ENCODE results near the gene KRT84.

KRT84 gene

DNA sequence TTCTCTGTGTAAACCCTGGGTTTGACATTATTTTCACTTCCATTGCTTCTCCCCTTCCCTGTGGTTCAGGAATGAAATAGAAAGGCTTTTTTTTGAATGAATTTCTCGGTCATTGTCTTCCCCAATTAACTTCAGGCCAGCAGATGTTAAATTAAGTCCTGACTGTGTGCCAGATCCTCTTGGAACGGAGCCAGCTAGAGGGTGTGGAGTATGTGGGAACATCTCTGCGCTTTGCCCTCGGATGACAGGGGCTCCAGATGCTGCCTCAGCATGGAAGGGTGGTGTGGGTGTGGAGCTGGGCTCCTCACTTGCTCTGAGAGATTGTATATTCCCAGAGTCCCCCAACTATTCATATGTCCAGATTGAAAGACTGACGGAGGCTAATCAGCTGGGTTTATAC is 31.3 kb downstream of the KRT84 start:
- Histone ChIP-seq H3K36me3 (ENCODE audit: control insufficient read depth, insufficient read depth, low read length) (no peaks in the 10 kb centered on the region), H3K27me3 (replicated peaks; ENCODE audit: control insufficient read depth, insufficient read depth, low read length, poor library complexity, severe bottlenecking) (no peaks in the 10 kb centered on the region), H3K27ac (ENCODE audit: insufficient read depth, low read length, poor library complexity, severe bottlenecking) (no peak overlapping the region), H3K4me1 (ENCODE audit: control insufficient read depth, insufficient read depth, low read length, poor library complexity, severe bottlenecking) (peaks cover 15% of the 10 kb centered on the region), H3K4me3 (ENCODE audit: insufficient read depth, low read depth, low read length, poor library complexity, severe bottlenecking) (no peak overlapping the region), H3K9me3 (ENCODE audit: control insufficient read depth, low read length) (no peaks in the 10 kb centered on the region)
- DNase-seq = no peak

DNA sequence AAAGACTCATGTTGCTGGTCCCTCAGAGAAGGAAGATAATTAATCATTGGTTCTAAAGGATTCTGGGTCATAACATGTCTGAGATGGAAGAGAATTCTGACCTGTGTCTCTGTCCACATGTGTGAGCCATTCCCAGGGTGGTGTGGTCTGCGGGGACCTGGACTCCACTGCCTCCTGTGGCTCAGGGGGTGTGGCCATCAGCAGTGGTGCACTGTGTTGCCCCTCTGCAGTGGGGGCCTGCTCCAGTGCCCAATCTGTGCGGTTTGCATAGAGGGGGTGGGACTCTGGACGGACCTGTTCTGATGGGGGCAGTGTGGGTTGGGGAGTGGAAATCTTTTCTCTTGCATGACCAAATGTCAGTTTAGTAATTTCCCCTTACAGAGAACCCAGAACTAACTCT is 31.7 kb downstream of the KRT84 start:
- DNase-seq = no peak
- peaks cover 15% of the 10 kb centered on the region for H3K4me1 ChIP-seq (ENCODE audit: control insufficient read depth, insufficient read depth, low read length, poor library complexity, severe bottlenecking)
- no peaks in the 10 kb centered on the region for H3K27me3 ChIP-seq (replicated peaks; ENCODE audit: control insufficient read depth, insufficient read depth, low read length, poor library complexity, severe bottlenecking)
- H3K9me3 ChIP-seq (ENCODE audit: control insufficient read depth, low read length) = no peaks in the 10 kb centered on the region
- no peaks in the 10 kb centered on the region for H3K36me3 ChIP-seq (ENCODE audit: control insufficient read depth, insufficient read depth, low read length)
- H3K4me3 ChIP-seq (ENCODE audit: insufficient read depth, low read depth, low read length, poor library complexity, severe bottlenecking) = no peak overlapping the region
- H3K27ac ChIP-seq (ENCODE audit: insufficient read depth, low read length, poor library complexity, severe bottlenecking) = no peak overlapping the region

DNA sequence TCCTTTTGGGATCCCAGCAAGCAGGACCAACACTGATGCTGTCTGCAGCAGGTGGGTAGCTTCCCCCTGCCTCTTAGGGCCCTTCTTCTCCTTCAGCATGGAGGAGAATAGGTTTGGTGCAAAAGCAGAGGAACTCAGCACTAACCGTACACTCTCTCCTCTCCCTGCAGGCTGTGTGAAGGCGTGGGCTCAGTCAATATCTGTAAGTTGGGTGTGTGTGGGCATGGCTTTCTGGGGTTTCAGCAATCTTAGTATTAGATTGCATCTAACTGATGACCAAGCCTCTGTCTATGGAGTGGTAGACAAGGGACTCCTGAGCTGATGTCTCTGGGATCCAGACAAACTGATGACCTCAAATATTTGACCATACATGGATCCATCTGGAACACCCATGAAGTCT is 32.5 kb downstream of the KRT84 start:
- Histone ChIP-seq H3K9me3 (ENCODE audit: control insufficient read depth, low read length) (no peaks in the 10 kb centered on the region), H3K36me3 (ENCODE audit: control insufficient read depth, insufficient read depth, low read length) (no peaks in the 10 kb centered on the region), H3K4me3 (ENCODE audit: insufficient read depth, low read depth, low read length, poor library complexity, severe bottlenecking) (no peak overlapping the region), H3K4me1 (ENCODE audit: control insufficient read depth, insufficient read depth, low read length, poor library complexity, severe bottlenecking) (peaks cover 15% of the 10 kb centered on the region), H3K27ac (ENCODE audit: insufficient read depth, low read length, poor library complexity, severe bottlenecking) (no peak overlapping the region), H3K27me3 (replicated peaks; ENCODE audit: control insufficient read depth, insufficient read depth, low read length, poor library complexity, severe bottlenecking) (no peaks in the 10 kb centered on the region)
- DNase-seq = no peak

DNA sequence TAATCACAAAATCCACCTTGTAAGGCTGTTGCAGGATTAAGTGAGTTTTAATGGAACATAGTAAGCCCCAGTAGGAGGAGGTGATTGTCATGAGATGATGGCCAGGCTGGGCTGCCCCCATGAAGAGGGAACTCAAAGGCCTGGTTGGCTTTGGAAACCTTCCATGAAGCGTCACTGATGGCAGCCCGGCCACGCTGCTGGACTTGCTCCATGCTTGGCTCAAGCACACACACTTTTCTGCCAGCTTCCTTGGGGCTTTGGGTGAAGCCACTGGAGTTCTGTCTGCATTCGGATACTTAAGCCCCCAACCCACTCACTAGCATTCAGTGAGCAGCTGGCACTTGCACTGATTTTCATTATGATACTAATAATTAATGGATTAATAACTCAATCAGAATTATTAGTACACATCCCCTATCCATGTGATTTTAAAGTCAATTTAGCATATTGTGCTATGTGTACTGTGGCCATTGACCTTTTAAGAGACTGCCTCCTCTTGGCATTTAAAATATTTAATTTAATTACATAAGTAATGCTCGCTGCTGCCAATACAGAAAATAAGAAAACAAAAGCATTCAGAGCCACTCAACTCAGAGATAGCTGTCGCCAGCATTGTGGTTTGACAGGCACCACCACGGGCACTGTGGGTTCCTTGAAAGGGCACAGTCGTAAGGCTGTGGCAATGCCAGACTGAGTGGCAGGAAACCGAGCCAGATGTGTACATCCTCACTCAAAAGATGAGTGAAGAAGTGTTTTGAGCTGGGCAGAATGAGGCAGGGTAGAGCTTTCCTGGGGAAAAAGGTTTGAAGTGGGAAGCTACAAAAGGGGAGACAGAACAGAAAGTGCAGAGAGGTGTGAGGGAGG is 34.0 kb downstream of the KRT84 start:
- no peak overlapping the region for H3K4me3 ChIP-seq (ENCODE audit: insufficient read depth, low read depth, low read length, poor library complexity, severe bottlenecking)
- H3K9me3 ChIP-seq (ENCODE audit: control insufficient read depth, low read length) = no peaks in the 10 kb centered on the region
- H3K4me1 ChIP-seq (ENCODE audit: control insufficient read depth, insufficient read depth, low read length, poor library complexity, severe bottlenecking) = peaks cover 15% of the 10 kb centered on the region
- no peak overlapping the region for H3K27ac ChIP-seq (ENCODE audit: insufficient read depth, low read length, poor library complexity, severe bottlenecking)
- DNase-seq = peak; percentile 19 to 36 (median 20)
- H3K36me3 ChIP-seq (ENCODE audit: control insufficient read depth, insufficient read depth, low read length) = no peaks in the 10 kb centered on the region
- H3K27me3 ChIP-seq (replicated peaks; ENCODE audit: control insufficient read depth, insufficient read depth, low read length, poor library complexity, severe bottlenecking) = no peaks in the 10 kb centered on the region

DNA sequence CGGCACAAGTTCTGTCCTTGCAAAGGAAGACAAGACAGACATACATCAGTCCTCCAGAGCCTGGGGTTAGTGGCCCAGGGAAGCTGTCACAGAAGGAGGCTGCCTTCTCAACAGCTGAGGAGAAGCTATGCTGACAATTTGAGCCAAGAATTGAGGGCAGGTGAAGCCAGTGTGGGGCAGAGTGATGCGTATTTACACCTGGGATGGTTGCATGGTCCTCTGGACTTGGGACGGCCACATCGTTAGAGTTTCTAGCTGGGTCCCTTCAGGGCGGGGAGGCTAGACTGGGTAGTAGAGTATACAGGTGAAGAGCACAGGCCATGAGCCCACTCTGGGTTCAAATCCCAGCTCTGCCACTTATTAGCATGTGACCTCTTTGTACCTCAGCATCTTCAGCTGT is 34.7 kb downstream of the KRT84 start:
- Histone ChIP-seq H3K36me3 (ENCODE audit: control insufficient read depth, insufficient read depth, low read length) (no peaks in the 10 kb centered on the region), H3K4me1 (ENCODE audit: control insufficient read depth, insufficient read depth, low read length, poor library complexity, severe bottlenecking) (peaks cover 15% of the 10 kb centered on the region), H3K27ac (ENCODE audit: insufficient read depth, low read length, poor library complexity, severe bottlenecking) (no peak overlapping the region), H3K9me3 (ENCODE audit: control insufficient read depth, low read length) (no peaks in the 10 kb centered on the region), H3K27me3 (replicated peaks; ENCODE audit: control insufficient read depth, insufficient read depth, low read length, poor library complexity, severe bottlenecking) (no peaks in the 10 kb centered on the region), H3K4me3 (ENCODE audit: insufficient read depth, low read depth, low read length, poor library complexity, severe bottlenecking) (no peak overlapping the region)
- no peak for DNase-seq

DNA sequence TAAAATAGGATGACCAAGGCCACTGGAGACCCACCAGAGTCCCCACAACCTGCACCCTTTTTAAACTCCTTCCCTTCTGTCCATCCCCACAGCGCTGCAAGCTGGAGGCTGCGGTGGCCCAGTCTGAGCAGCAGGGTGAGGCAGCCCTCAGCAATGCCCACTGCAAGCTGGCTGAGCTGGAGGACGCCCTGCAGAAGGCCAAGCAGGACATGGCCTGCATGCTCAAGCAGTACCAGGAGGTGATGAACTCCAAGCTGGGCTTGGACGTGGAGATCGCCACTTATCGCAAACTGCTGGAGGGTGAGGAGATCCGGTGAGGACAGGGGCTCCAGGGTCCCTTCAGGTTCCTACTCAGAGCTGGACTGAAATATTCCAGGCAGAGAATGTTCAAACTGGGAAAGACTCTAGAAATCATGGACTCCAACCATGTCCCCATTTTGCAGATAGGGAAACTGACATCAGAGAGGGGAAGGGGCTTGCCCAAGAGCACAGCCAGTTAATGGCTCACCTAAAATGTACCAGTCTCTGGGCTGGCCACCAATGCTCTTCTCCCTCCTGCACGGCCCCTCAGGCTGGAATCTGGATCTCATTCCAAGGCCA is 35.3 kb downstream of the KRT84 start:
- no peak for DNase-seq
- Histone ChIP-seq H3K9me3 (ENCODE audit: control insufficient read depth, low read length) (no peaks in the 10 kb centered on the region), H3K4me3 (ENCODE audit: insufficient read depth, low read depth, low read length, poor library complexity, severe bottlenecking) (no peak overlapping the region), H3K36me3 (ENCODE audit: control insufficient read depth, insufficient read depth, low read length) (no peaks in the 10 kb centered on the region), H3K27ac (ENCODE audit: insufficient read depth, low read length, poor library complexity, severe bottlenecking) (no peak overlapping the region), H3K27me3 (replicated peaks; ENCODE audit: control insufficient read depth, insufficient read depth, low read length, poor library complexity, severe bottlenecking) (no peaks in the 10 kb centered on the region), H3K4me1 (ENCODE audit: control insufficient read depth, insufficient read depth, low read length, poor library complexity, severe bottlenecking) (peaks cover 15% of the 10 kb centered on the region)

DNA sequence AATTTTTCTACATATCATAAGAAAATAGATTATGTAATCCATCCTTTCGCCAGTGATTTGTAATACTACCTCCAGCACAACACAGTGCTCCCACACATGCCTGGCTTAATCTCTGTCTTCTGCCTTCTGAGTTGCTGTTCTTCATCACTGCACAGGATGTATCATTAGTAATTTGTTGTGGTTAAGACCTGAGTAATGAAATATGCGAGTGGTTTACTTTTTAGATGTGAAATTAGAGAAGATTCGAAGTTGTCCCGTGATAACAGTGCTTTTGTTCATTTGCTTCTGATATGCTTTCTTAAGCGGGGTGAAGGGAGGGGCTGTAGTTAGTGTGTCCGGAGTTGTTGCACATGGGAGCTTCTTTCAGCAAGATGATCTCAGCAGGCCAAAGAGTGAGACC is 36.3 kb downstream of the KRT84 start:
- no peak for DNase-seq
- no peak overlapping the region for H3K4me3 ChIP-seq (ENCODE audit: insufficient read depth, low read depth, low read length, poor library complexity, severe bottlenecking)

DNA sequence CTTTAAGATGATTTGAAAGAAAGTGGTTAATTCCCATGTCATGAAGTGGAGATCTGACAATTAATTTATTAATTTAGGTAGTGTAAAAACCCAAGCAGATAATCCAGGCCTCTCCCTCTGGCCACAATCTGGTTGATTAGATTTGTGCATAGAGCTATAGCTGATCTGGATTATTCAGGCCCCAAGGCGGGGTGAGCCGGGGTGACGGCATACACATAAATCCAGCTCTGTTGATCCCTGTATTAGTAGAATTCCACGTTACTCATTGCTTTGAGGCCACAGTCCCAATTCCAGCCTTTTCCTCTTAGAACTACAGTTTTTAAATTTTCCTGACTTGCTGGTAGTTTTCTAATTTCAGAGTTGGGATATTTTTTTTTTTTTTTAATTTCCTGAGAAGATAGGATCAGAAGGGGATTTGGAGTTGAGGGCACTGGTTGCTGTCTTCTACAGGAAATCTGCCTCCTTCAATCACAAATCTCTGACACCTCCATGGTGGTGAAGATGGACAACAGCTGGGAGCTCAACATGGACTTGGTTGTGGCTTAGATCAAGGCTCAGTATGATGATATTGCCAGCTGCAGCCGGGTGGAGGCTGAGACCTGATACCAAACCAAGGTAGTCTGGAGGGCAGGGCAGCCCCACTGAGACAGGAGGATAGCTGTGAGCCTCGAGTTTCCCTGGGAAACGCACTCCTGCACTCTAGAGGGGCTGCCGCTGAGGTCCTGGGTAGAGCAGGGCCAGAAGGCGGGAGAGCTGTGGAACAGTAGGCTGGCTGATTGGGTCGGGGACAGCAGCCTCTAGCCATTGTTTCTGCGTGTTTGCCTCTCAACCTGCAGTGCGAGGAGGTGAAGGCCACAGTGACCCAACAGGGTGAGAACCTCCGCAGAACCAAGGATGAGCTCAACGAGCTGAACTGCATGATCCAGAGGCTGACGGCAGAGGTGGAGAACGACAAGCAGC is 37.6 kb downstream of the KRT84 start:
- H3K27me3 ChIP-seq (replicated peaks; ENCODE audit: control insufficient read depth, insufficient read depth, low read length, poor library complexity, severe bottlenecking) = no peaks in the 10 kb centered on the region
- H3K36me3 ChIP-seq (ENCODE audit: control insufficient read depth, insufficient read depth, low read length) = no peaks in the 10 kb centered on the region
- H3K4me3 ChIP-seq (ENCODE audit: insufficient read depth, low read depth, low read length, poor library complexity, severe bottlenecking) = no peak overlapping the region
- H3K27ac ChIP-seq (ENCODE audit: insufficient read depth, low read length, poor library complexity, severe bottlenecking) = no peak overlapping the region
- DNase-seq = no peak
- peaks cover 15% of the 10 kb centered on the region for H3K4me1 ChIP-seq (ENCODE audit: control insufficient read depth, insufficient read depth, low read length, poor library complexity, severe bottlenecking)
- H3K9me3 ChIP-seq (ENCODE audit: control insufficient read depth, low read length) = no peaks in the 10 kb centered on the region

More for the DNA sequence above, 36.3 kb downstream of the KRT84 start:
- Histone ChIP-seq H3K9me3 (ENCODE audit: control insufficient read depth, low read length) (no peaks in the 10 kb centered on the region), H3K27ac (ENCODE audit: insufficient read depth, low read length, poor library complexity, severe bottlenecking) (no peak overlapping the region), H3K4me1 (ENCODE audit: control insufficient read depth, insufficient read depth, low read length, poor library complexity, severe bottlenecking) (peaks cover 15% of the 10 kb centered on the region), H3K27me3 (replicated peaks; ENCODE audit: control insufficient read depth, insufficient read depth, low read length, poor library complexity, severe bottlenecking) (no peaks in the 10 kb centered on the region), H3K36me3 (ENCODE audit: control insufficient read depth, insufficient read depth, low read length) (no peaks in the 10 kb centered on the region)

DNA sequence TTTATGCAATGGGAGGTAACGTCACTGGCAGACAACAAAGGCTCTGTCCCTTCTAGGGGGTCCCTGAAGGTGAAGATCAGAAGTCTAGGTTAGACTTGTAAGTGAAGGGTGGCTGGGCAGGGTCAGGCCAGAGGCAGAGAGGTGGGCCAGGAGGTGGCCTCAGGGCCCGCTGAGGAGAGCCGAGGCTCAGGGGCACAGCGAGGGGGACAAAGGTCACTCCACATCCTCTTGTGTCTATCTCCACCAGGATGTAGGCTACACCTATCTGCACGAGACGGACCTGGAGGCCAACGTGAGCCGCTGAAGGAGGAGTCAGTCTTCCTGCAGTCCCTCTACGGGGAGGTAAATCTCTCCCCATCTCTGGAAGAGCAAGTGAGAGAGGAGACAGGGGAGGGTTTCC is 38.4 kb downstream of the KRT84 start:
- H3K9me3 ChIP-seq (ENCODE audit: control insufficient read depth, low read length) = no peaks in the 10 kb centered on the region
- H3K36me3 ChIP-seq (ENCODE audit: control insufficient read depth, insufficient read depth, low read length) = no peaks in the 10 kb centered on the region
- DNase-seq = no peak
- H3K4me3 ChIP-seq (ENCODE audit: insufficient read depth, low read depth, low read length, poor library complexity, severe bottlenecking) = no peak overlapping the region
- H3K27me3 ChIP-seq (replicated peaks; ENCODE audit: control insufficient read depth, insufficient read depth, low read length, poor library complexity, severe bottlenecking) = no peaks in the 10 kb centered on the region
- peaks cover 11% of the 10 kb centered on the region for H3K4me1 ChIP-seq (ENCODE audit: control insufficient read depth, insufficient read depth, low read length, poor library complexity, severe bottlenecking)
- no peak overlapping the region for H3K27ac ChIP-seq (ENCODE audit: insufficient read depth, low read length, poor library complexity, severe bottlenecking)
